ENCODE measurements around the gene ZNF611.
"Not testable (repeated sequence)": the region's sequence is repeated elsewhere in the genome, so short reads cannot be mapped to it uniquely, and the experiment has no call there.

The ZNF611 gene

DNA sequence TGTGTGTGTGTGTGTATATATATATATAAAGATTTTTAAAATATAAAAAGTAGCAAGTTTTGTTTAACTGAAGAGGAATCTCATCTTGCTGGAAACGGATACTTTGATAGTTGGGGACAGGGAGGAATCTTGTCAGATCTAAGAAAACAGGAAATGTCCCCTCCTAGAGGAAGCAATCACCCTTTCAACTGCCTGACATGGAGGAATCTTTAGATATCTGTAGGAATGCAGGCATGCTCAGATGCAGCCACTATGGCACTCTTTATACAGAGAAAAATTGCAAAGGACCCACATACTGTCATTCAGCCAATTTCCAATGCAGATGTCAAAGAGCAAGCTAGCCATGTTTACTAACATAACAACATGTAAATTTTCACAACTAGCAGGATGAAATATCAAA lies 38.8 kb downstream of the ZNF611 start:
- peaks cover 3% of the 10 kb centered on the region for H3K36me3 Mint-ChIP-seq
- H3K4me3 Mint-ChIP-seq = no peak overlapping the region
- H3K27ac Mint-ChIP-seq = no peak overlapping the region
- ATAC-seq (no peak), DNase-seq (ENCODE audit: low spot score in 2 of 2) (no peak)
- peaks cover 8% of the 10 kb centered on the region for H3K4me1 Mint-ChIP-seq
- H3K9me3 Mint-ChIP-seq = peaks cover 3% of the 10 kb centered on the region

DNA sequence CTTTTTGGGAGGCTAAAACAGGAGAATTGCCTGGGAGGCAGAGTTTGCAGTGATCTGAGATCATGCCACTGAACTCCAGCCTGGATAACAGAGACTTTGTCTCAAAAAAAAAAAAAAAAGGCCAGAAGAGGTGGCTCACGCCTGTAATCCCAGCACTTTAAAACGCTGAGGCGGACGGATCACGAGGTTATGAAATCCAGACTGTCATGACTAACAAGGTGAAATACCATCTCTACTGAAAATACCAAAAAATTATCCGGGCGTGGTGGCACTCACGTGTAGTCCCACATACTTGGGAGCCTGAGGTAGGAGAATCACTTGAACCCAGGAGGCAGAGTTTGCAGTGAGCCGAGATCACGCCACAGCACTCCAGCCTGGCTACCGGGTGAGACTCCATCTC lies 39.9 kb downstream of the ZNF611 start:
- Mint-ChIP-seq H3K9me3 (peaks cover 3% of the 10 kb centered on the region), H3K4me3 (no peak overlapping the region), H3K27ac (no peak overlapping the region), H3K36me3 (peaks cover 13% of the 10 kb centered on the region), H3K4me1 (peaks cover 19% of the 10 kb centered on the region)
- no peak for ATAC-seq
- no peak for DNase-seq (ENCODE audit: low spot score in 2 of 2)

DNA sequence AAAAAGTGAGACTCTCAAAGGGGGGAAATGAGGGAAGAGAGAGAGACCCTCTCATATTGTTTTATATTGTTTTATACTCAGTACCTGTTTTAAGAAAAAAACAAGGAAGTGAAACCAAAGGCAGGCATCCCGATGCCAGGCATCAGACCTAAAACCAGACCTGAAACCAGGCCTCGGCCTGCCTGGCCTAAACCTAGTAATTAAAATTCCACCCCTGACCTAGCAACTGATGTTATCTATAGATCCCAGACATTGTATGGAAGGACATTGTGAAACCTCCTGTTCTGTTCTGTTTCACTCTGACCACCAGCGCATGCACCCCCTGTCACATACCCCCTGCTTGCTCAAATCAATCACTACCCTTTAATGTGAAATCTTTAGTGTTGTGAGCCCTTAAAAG lies 40.6 kb downstream of the ZNF611 start:
- not testable (repeated sequence) for H3K4me3 Mint-ChIP-seq; DNase-seq (ENCODE audit: low spot score in 2 of 2); H3K27ac Mint-ChIP-seq; ATAC-seq; H3K9me3 Mint-ChIP-seq
- Mint-ChIP-seq H3K4me1 (peaks cover 25% of the 10 kb centered on the region), H3K36me3 (peaks cover 17% of the 10 kb centered on the region)

DNA sequence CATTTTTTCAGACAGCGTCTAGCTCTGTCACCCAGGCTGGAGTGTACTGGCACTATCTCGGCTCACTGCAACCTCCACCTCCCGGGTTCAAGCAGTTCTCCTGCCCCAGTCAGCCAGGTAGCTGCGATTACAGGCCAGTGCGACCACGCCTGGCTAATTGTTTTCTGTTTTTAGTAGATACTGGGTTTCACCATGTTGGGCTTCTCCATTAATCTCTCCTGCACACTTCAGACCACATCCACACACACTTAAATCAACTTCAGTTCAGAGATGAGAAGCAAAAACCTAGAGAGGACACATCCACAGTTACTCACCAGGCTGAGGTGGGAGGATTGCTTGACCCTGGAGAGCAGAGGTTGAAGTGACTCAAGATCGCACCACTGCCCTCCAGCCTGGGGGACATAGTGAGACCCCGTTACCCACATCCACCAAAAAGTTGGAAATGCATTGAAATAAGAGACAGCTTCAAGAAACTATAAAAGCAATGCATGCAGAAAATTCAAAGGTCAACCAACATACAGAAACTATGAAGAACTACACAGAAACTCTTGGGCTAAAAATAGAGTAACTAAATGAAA lies 42.3 kb downstream of the ZNF611 start:
- Mint-ChIP-seq H3K4me3 (no peak overlapping the region), H3K36me3 (peaks cover 27% of the 10 kb centered on the region), H3K27ac (no peak overlapping the region)

DNA sequence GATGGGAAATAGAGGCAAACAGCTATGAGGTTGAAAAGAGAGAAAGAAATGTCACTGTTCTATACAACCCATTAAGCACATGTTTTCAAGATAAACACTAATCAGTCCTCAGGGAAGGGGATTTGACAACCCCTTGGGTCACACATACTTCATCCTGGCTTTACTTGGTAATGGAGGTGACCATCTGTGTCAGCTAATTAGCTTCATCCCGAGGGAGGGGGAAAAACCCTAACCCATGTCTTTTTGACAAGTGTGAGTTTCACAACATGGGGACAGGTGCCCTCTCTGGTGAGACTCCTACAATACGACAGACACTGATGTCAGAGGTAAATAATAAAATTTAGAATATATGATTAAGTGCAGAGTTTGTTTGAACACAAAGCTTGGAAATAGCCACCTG lies 43.1 kb downstream of the ZNF611 start:
- Mint-ChIP-seq H3K27ac (no peak overlapping the region), H3K4me1 (peaks cover 38% of the 10 kb centered on the region), H3K36me3 (peaks cover 27% of the 10 kb centered on the region), H3K4me3 (peak overlapping the region; percentile 96), H3K9me3 (no peaks in the 10 kb centered on the region)
- no peak for ATAC-seq
- DNase-seq (ENCODE audit: low spot score in 2 of 2) = no peak

More for the DNA sequence above, 42.3 kb downstream of the ZNF611 start:
- Mint-ChIP-seq H3K9me3 (no peaks in the 10 kb centered on the region), H3K4me1 (peaks cover 38% of the 10 kb centered on the region)
- ATAC-seq (no peak), DNase-seq (ENCODE audit: low spot score in 2 of 2) (no peak)

DNA sequence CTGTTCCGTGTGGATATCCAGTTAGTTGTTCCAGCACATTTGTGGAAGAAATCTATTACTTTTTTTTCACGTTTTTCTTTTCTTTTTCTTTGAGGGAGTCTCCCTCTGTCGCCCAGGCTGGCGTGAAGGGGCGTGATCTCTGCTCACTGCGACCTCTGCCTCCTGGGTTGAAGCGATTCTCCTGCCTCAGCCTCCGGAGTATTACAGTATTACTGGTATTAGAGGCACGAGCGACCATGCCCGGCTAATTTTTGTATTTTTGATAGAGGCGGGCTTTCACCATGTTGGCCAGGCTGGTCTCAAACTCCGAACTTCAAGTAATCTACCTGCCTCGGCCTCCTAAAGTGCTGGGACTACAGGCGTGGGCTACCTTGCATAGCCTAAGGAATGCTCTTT lies 43.6 kb downstream of the ZNF611 start:
- no peak for ATAC-seq
- peaks cover 38% of the 10 kb centered on the region for H3K4me1 Mint-ChIP-seq
- peak overlapping the region; percentile 97 for H3K27ac Mint-ChIP-seq
- H3K36me3 Mint-ChIP-seq = peaks cover 27% of the 10 kb centered on the region
- no peaks in the 10 kb centered on the region for H3K9me3 Mint-ChIP-seq
- H3K4me3 Mint-ChIP-seq = peak overlapping the region; percentile 96
- DNase-seq (ENCODE audit: low spot score in 2 of 2) = no peak

DNA sequence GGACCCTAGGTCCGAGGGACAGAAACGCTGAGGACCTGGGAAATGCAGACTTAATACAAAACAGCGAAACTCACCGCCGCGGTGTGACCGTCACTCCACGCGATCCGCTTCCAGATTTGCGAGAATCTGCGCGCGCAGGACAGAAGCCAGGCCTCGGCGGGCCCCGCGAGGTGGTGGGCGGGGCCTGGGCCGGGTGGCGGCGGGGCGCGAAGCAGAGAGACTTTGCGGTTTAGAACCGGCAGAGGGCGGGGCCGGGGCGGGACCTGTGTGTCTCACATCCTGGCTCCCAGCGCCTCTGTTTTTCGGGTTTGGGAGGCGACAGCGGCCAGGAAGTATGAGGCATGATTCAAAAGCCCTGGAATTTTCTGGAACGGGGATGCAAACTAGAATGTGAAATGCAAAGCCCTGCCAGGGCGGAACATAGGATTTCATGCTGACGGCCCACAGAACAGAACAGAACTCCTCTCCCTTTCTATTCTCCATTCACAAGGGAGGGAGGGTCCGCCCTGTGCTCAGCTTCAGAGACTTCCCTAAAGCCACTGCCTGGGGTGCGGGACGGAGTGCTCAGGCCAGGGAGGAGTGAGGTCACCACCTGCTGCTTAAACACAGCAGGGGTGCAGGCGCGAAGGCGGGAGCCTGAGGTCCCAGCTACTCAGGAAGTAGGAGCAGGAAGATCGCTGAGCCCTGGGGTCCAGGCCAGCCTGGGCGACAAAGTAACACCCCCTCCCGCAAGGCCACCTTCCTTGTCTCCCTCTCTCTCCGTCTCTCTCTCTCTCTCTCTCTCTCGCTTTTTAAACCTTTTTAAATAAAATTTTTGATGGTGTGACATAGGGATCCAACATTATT lies 44.3 kb downstream of the ZNF611 start:
- peak; percentile 96 for ATAC-seq
- H3K9me3 Mint-ChIP-seq = no peaks in the 10 kb centered on the region
- peak overlapping the region; percentile 96 for H3K4me3 Mint-ChIP-seq
- peaks cover 27% of the 10 kb centered on the region for H3K36me3 Mint-ChIP-seq
- H3K27ac Mint-ChIP-seq = peak overlapping the region; percentile 97
- peak; percentile 87 to 92 for DNase-seq (ENCODE audit: low spot score in 2 of 2)
- H3K4me1 Mint-ChIP-seq = peaks cover 38% of the 10 kb centered on the region

DNA sequence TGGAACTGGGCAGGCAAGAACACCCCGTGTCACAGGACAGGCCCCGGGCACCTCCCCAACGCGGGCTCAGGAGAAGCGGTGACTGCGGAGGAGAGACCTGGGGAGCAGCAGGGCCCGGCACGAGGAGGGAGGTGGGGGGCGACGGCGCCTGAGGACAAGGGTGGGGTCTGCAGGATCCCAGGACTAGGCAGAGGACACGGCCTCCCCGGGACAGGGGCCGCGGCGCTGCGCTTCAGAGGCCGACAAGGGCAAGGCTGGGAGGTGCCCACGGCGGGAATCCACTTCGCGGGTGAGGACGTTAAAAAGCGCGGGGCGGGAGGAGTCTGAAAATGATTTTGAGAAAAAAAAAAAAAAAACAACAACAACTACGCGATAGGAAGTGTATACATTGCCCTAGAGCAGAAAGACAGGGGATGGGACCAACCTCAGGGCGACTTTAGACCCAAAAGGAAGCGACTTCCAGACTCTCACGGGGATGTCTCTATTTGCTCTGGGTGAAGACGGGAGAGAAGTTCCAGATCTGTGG lies 44.9 kb downstream of the ZNF611 start:
- Mint-ChIP-seq H3K4me1 (peaks cover 38% of the 10 kb centered on the region), H3K4me3 (peak overlapping the region; percentile 96), H3K27ac (peak overlapping the region; percentile 97), H3K36me3 (peaks cover 27% of the 10 kb centered on the region), H3K9me3 (no peaks in the 10 kb centered on the region)
- ATAC-seq = peak; percentile 64
- peak; percentile 24 to 66 for DNase-seq (ENCODE audit: low spot score in 2 of 2)

DNA sequence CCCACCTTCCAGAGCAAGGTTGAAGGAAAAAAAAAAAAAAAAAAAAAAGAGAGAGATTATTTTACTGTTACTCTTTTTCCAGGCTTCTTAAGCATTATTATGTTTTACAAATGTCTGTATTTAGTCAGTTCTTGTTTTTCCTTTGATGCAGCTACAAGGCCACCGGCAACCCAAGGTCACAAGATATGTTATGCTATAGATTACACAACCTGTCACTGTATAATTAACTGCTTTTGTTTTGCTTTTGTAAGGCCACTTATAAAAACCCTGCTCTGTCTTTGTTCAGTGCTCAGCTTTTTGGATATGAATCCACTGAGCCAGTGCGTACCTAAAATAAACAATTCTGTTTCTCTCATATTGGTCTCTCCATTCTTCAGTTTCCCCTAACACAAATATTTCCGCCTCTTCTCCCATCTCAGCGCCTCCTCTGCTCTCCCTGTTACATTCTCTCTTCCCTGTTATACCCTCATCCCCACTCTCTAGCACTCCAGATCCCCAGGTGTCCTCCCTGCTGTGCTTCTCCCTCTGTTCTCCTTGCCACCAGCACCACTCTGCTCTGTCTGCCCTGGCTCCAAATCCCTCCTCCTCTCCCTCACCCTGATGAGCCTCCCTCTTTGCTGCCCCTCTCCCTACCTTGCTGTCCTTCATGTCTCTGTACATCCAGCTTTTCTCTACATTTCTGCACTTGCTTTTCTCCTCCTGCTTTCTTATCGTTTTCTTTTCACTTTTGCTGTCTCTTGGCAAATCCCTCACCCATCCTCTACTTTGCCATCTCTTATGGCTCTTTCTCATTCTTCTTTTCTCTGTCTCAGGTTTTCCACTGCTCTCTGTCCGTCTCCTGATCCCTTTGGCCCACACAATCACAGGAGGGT lies 45.7 kb downstream of the ZNF611 start:
- ATAC-seq = not testable (repeated sequence)

DNA sequence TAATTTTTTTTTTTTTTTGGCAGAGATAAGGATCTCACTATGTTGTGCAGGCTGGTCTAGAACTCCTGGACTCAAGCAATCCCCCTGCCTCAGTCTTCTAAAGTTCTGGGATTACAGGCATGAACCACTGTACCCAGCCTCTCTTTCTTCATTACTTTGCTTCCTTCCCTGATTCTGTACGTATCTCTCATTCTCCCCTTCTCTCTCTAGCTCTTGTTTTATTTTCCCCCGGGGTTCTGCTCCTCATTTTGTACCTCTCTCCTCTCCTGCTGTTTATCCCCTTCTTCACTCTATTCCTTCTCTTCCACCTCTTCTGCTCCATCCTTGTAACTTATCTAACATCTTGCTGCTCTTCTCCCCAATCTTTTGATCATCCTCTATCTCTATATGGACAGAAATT lies 46.5 kb downstream of the ZNF611 start:
- H3K4me1 Mint-ChIP-seq = peaks cover 38% of the 10 kb centered on the region
- peak overlapping the region; percentile 96 for H3K4me3 Mint-ChIP-seq
- no peaks in the 10 kb centered on the region for H3K9me3 Mint-ChIP-seq
- H3K36me3 Mint-ChIP-seq = peaks cover 32% of the 10 kb centered on the region
- H3K27ac Mint-ChIP-seq = no peak overlapping the region
- no peak for ATAC-seq
- no peak for DNase-seq (ENCODE audit: low spot score in 2 of 2)

More for the DNA sequence above, 45.7 kb downstream of the ZNF611 start:
- H3K27ac Mint-ChIP-seq = peak overlapping the region; percentile 97
- peaks cover 32% of the 10 kb centered on the region for H3K36me3 Mint-ChIP-seq
- H3K9me3 Mint-ChIP-seq; DNase-seq (ENCODE audit: low spot score in 2 of 2): not testable (repeated sequence)
- peaks cover 38% of the 10 kb centered on the region for H3K4me1 Mint-ChIP-seq
- peak overlapping the region; percentile 96 for H3K4me3 Mint-ChIP-seq

DNA sequence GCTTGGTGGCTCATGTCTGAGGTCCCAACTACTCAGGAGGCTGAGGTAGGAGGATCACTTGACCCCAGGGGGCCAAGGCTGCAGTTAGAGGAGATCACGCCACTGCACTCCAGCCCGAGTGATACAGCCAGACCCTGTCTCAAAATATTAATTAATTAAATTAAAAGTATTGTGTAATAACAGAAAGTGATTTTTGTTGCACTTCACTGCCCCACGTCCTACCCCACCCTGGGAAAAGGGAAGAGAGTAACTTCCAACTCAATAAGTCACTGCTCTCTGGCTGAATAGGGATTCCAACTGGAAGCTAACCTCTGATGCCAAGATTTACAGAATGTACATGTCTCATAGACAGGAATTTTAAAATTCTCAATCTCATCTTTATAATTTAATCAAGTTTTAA lies 47.2 kb downstream of the ZNF611 start:
- peaks cover 37% of the 10 kb centered on the region for H3K4me1 Mint-ChIP-seq
- H3K27ac Mint-ChIP-seq = no peak overlapping the region
- no peaks in the 10 kb centered on the region for H3K9me3 Mint-ChIP-seq
- peaks cover 32% of the 10 kb centered on the region for H3K36me3 Mint-ChIP-seq
- H3K4me3 Mint-ChIP-seq = no peak overlapping the region
- no peak for DNase-seq (ENCODE audit: low spot score in 2 of 2)
- no peak for ATAC-seq

DNA sequence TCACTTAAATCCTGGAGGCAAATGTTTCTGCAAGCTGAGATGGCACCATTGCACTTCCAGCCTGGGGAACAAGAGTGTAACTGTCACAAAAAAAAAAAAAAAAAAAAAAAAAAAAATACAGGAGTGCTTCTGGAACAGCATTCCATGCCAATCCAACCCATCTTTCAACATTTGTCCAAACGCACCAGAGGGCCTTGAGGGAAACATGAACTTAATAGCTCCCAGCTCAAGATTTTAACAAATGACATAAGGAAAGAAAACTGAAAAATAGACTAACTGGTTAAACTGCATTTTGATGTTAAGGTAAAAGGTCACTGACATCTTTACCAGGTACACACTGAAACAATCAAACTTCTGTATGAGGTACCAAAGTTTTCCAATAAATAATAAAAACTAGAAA lies 49.0 kb downstream of the ZNF611 start:
- no peak for DNase-seq (ENCODE audit: low spot score in 2 of 2)
- Mint-ChIP-seq H3K4me3 (no peak overlapping the region), H3K36me3 (peaks cover 27% of the 10 kb centered on the region), H3K27ac (no peak overlapping the region), H3K4me1 (peaks cover 28% of the 10 kb centered on the region), H3K9me3 (no peaks in the 10 kb centered on the region)
- no peak for ATAC-seq

DNA sequence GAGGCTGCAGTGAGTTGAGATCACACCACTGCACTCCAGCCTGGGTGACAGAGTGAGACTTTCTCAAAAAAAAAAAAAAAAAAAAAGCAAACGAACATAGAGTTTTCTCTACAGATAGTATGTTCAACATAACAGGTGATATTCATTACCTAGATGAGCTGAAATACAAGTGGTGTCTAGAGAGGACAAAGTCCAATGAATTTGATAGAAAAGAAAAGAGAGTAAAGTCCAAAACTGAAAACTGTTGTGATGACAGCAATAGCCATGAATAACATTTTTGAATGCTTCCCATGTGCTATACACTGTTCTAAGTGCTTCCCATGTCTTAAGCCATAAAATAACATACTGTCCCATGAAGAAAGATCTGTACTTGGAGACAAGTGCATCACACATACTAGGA lies 53.6 kb downstream of the ZNF611 start:
- DNase-seq (ENCODE audit: low spot score in 2 of 2); H3K9me3 Mint-ChIP-seq; H3K4me3 Mint-ChIP-seq; ATAC-seq; H3K27ac Mint-ChIP-seq; H3K4me1 Mint-ChIP-seq: not testable (repeated sequence)
- peaks cover 12% of the 10 kb centered on the region for H3K36me3 Mint-ChIP-seq

DNA sequence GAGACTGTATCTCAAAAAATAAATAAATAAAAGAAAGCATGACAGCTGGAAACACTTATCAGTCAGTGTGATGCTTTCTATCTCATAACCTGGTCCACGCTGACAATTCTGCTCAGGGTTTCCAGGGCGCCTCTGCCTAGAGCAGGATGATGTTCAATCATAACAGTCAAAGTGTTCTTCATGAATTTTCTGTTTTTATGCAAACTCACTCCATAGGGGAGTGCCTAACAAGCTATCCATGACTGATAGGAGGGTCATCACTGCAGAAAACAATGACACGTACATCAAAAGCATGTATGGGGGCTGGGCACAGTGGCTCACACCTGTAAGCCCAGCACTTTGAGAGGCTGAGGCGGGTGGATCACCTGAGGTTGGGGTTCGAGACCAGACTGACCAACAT lies 55.2 kb downstream of the ZNF611 start:
- peak overlapping the region; percentile 44 for H3K27ac Mint-ChIP-seq
- DNase-seq (ENCODE audit: low spot score in 2 of 2) = no peak
- H3K36me3 Mint-ChIP-seq = peaks cover 8% of the 10 kb centered on the region
- no peaks in the 10 kb centered on the region for H3K9me3 Mint-ChIP-seq
- peaks cover 18% of the 10 kb centered on the region for H3K4me1 Mint-ChIP-seq
- no peak overlapping the region for H3K4me3 Mint-ChIP-seq
- ATAC-seq = no peak

DNA sequence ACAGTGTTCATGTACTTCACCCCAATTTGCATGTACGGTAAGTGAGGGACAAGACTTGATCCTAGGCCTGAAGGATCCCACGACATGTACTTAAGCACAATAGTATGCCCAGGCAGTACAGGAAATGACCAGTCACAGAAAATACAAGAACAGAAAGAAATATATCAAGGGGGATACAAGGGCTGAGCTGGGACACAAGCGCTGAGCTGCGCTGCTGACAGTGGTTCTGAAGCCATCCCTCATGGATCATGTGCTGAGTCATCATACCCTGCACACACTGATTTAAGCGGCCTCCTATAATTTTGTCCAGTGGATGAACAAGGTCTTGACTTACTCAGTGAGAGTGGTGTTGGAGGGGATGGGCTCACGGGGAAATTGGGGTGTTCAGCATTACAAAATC lies 59.6 kb downstream of the ZNF611 start:
- H3K27ac Mint-ChIP-seq; ATAC-seq; H3K4me3 Mint-ChIP-seq; H3K9me3 Mint-ChIP-seq; H3K36me3 Mint-ChIP-seq; DNase-seq (ENCODE audit: low spot score in 2 of 2): not testable (repeated sequence)
- peaks cover 18% of the 10 kb centered on the region for H3K4me1 Mint-ChIP-seq

All from stimulated activated effector memory CD8-positive, alpha-beta T cell treated with anti-CD3 and anti-CD28 coated beads, Interleukin-12 subunit alpha, Interleukin-12 subunit beta, amount 100 ng/mL, for 72 hours (primary cell).